WTC11 (cell line): ENCODE results near the gene NBEA. TPM values are rescaled to one million over a fixed set of nuclear protein-coding genes. Genes with fewer than 3 reads are reported as not detected.

Source experiments
- ATAC-seq: fragments of 200-7000 bp; cut with Tn5 transposase; 2 replicates; pipeline ENCODE4 v1.10.0; 2021; ENCODE audit warnings: mild to moderate bottlenecking, moderate library complexity
- CTCF ChIA-PET: fragments of 300-600 bp; sonication (Branson Sonifier 250); formaldehyde crosslinking; loops from one replicate; lab custom pipeline; 2021; ENCODE audit warnings: antibody characterized with exemption; lab: Charles Lee
- POLR2A ChIA-PET: fragments of 350-600 bp; sonication (Branson Sonifier 250); formaldehyde crosslinking; loops from one replicate; lab custom pipeline; 2021; ENCODE audit warnings: antibody characterized with exemption; lab: Charles Lee
- DNase-seq: peaks from one replicate; pipeline ENCODE4 v3.0.0; 2021; ENCODE audit warnings: low spot score
- H3K27ac Mint-ChIP-seq: 2 replicates; pipeline ENCODE4 v1.8.0; 2021; ENCODE audit warnings: mixed read lengths
- H3K27me3 Mint-ChIP-seq: 2 replicates; pipeline ENCODE4 v1.8.0; 2021; ENCODE audit warnings: low read depth, mild to moderate bottlenecking, moderate library complexity, mixed read lengths
- H3K36me3 Mint-ChIP-seq: 2 replicates; pipeline ENCODE4 v1.8.0; 2021; ENCODE audit warnings: mixed read lengths
- H3K4me1 Mint-ChIP-seq: 2 replicates; pipeline ENCODE4 v1.8.0; 2022; ENCODE audit warnings: mixed read lengths
- H3K4me3 Mint-ChIP-seq: 2 replicates; pipeline ENCODE4 v1.8.0; 2021; ENCODE audit warnings: mild to moderate bottlenecking, moderate library complexity, mixed read lengths
- H3K9me3 Mint-ChIP-seq: 2 replicates; pipeline ENCODE4 v1.8.0; 2021; ENCODE audit warnings: mixed read lengths
- CREB1 ChIP-seq: sonication (generic); formaldehyde crosslinking; IDR thresholded peaks from 2 replicates; pipeline ENCODE4 v1.8.0; 2023; ENCODE audit warnings: mild to moderate bottlenecking, missing genetic modification reagents
- ELF4 ChIP-seq: sonication (generic); formaldehyde crosslinking; IDR thresholded peaks from 2 replicates; pipeline ENCODE4 v1.8.1; 2022; ENCODE audit warnings: low read depth, mild to moderate bottlenecking, moderate library complexity, missing genetic modification reagents
- FOXJ3 ChIP-seq: sonication (generic); formaldehyde crosslinking; IDR thresholded peaks from 2 replicates; pipeline ENCODE4 v1.9.0; 2021; ENCODE audit warnings: missing genetic modification reagents, mild to moderate bottlenecking, borderline replicate concordance
- FOXK1 ChIP-seq: sonication (generic); formaldehyde crosslinking; IDR thresholded peaks from 2 replicates; pipeline ENCODE4 v1.8.0; 2022; ENCODE audit warnings: mild to moderate bottlenecking, moderate library complexity, missing genetic modification reagents
- GTF2I ChIP-seq: fragments of 250-450 bp; sonication (Bioruptor Pico); conservative IDR thresholded peaks from 2 replicates; pipeline ENCODE4 v1.4.0; 2021; ENCODE audit warnings: mild to moderate bottlenecking
- HMGA2 ChIP-seq: fragments of 250-450 bp; sonication (Bioruptor Pico); IDR thresholded peaks from 2 replicates; pipeline ENCODE4 v1.4.0; 2021; ENCODE audit warnings: mild to moderate bottlenecking, moderate library complexity
- MXD4 ChIP-seq: fragments of 250-450 bp; sonication (Bioruptor Pico); IDR thresholded peaks from 2 replicates; pipeline ENCODE4 v1.8.0; 2021; ENCODE audit warnings: mild to moderate bottlenecking, moderate library complexity, borderline replicate concordance
- NR2C2 ChIP-seq: sonication (generic); formaldehyde crosslinking; IDR thresholded peaks from 2 replicates; pipeline ENCODE4 v1.8.0; 2022; ENCODE audit warnings: mild to moderate bottlenecking, missing genetic modification reagents
- TCF7 ChIP-seq: sonication (generic); formaldehyde crosslinking; IDR thresholded peaks from 2 replicates; pipeline ENCODE4 v1.8.0; 2022; ENCODE audit warnings: mild to moderate bottlenecking, low read depth, missing genetic modification reagents, moderate library complexity
- USF1 ChIP-seq: sonication (generic); formaldehyde crosslinking; IDR thresholded peaks from 2 replicates; pipeline ENCODE4 v1.8.0; 2022; ENCODE audit warnings: mild to moderate bottlenecking, missing genetic modification reagents
- ZMAT4 ChIP-seq: fragments of 250-450 bp; sonication (Bioruptor Pico); IDR thresholded peaks from 2 replicates; pipeline ENCODE4 v1.9.0; 2021; ENCODE audit warnings: mild to moderate bottlenecking
- ZNF263 ChIP-seq: sonication (generic); formaldehyde crosslinking; IDR thresholded peaks from 2 replicates; pipeline ENCODE4 v1.8.1; 2022; ENCODE audit warnings: low read depth, mild to moderate bottlenecking, moderate library complexity, missing genetic modification reagents
- ZNF317 ChIP-seq: sonication (generic); formaldehyde crosslinking; IDR thresholded peaks from 2 replicates; pipeline ENCODE4 v1.8.1; 2023; ENCODE audit warnings: low read depth, mild to moderate bottlenecking, moderate library complexity, missing genetic modification reagents, borderline replicate concordance
- ZNF512 ChIP-seq: sonication (generic); formaldehyde crosslinking; IDR thresholded peaks from 2 replicates; pipeline ENCODE4 v1.8.1; 2022; ENCODE audit warnings: missing genetic modification reagents, borderline replicate concordance
- ZNF671 ChIP-seq: fragments of 250-450 bp; sonication (Bioruptor Pico); IDR thresholded peaks from 2 replicates; pipeline ENCODE4 v1.8.0; 2021; ENCODE audit warnings: mild to moderate bottlenecking
- total RNA-seq: library from RNA; stranded (reverse); gene quantifications from 3 replicates; pipeline ENCODE4 v1.2.3, GENCODE V29; 2021
- TF ChIP-seq, protein P1 (sequence below): sonication (generic); formaldehyde crosslinking; IDR thresholded peaks from 2 replicates; pipeline ENCODE4 v1.8.0; 2022; ENCODE audit warnings: missing genetic modification reagents
- TF ChIP-seq, protein P2 (sequence below): fragments of 250-450 bp; sonication (Bioruptor Pico); IDR thresholded peaks from 2 replicates; pipeline ENCODE4 v1.8.0; 2021; ENCODE audit warnings: mild to moderate bottlenecking
- TF ChIP-seq, protein P3 (sequence below): sonication (generic); formaldehyde crosslinking; IDR thresholded peaks from 2 replicates; pipeline ENCODE4 v1.8.1; 2023; ENCODE audit warnings: mild to moderate bottlenecking, missing genetic modification reagents, borderline replicate concordance
- TF ChIP-seq, protein P4 (sequence below): sonication (generic); formaldehyde crosslinking; IDR thresholded peaks from 2 replicates; pipeline ENCODE4 v1.8.0; 2022; ENCODE audit warnings: mild to moderate bottlenecking, missing genetic modification reagents

Gene NBEA
- total RNA-seq, 1 experiment from 2014 or later = 20.9 TPM

DNA sequence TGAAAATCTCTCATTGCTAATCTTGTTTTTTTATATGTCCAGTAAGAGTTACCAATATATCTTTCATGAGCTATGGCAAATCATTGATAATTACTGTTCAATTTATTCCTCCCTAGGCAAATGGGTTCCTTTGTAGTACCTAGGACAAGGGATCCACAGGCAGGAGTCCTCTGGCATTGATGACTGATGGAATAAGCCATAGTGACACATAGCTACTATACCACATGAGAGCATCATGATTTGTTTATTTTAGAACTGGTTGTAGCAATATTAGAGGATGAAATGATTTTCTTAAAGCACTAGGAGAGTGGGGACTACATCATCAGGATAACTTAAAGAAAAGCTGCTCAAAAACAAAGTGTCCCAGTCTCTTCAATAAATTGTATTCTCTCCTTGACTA, 556.2 kb downstream of the NBEA start:
- ChIA-PET POLR2A (no interaction called here), CTCF (no interaction called here)
- Mint-ChIP-seq H3K27ac (no peak overlapping the region), H3K9me3 (no peaks in the 10 kb centered on the region), H3K4me1 (peaks cover 5% of the 10 kb centered on the region; the same call in 1 of the 2 replicates), H3K36me3 (no peaks in the 10 kb centered on the region), H3K27me3 (no peaks in the 10 kb centered on the region), H3K4me3 (no peak overlapping the region)
- ATAC-seq = no peak
- DNase-seq = no peak
- TF ChIP-seq, protein P1, sequence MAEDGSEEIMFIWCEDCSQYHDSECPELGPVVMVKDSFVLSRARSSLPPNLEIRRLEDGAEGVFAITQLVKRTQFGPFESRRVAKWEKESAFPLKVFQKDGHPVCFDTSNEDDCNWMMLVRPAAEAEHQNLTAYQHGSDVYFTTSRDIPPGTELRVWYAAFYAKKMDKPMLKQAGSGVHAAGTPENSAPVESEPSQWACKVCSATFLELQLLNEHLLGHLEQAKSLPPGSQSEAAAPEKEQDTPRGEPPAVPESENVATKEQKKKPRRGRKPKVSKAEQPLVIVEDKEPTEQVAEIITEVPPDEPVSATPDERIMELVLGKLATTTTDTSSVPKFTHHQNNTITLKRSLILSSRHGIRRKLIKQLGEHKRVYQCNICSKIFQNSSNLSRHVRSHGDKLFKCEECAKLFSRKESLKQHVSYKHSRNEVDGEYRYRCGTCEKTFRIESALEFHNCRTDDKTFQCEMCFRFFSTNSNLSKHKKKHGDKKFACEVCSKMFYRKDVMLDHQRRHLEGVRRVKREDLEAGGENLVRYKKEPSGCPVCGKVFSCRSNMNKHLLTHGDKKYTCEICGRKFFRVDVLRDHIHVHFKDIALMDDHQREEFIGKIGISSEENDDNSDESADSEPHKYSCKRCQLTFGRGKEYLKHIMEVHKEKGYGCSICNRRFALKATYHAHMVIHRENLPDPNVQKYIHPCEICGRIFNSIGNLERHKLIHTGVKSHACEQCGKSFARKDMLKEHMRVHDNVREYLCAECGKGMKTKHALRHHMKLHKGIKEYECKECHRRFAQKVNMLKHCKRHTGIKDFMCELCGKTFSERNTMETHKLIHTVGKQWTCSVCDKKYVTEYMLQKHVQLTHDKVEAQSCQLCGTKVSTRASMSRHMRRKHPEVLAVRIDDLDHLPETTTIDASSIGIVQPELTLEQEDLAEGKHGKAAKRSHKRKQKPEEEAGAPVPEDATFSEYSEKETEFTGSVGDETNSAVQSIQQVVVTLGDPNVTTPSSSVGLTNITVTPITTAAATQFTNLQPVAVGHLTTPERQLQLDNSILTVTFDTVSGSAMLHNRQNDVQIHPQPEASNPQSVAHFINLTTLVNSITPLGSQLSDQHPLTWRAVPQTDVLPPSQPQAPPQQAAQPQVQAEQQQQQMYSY (CRISPR knock-in tag) = no peak
- no peak for TF ChIP-seq CREB1 (CRISPR knock-in tag)
- TF ChIP-seq ZNF512 (CRISPR knock-in tag) = no peak
- TF ChIP-seq USF1 = no peak
- TF ChIP-seq HMGA2 (CRISPR knock-in tag) = no peak
- TF ChIP-seq, protein P2, sequence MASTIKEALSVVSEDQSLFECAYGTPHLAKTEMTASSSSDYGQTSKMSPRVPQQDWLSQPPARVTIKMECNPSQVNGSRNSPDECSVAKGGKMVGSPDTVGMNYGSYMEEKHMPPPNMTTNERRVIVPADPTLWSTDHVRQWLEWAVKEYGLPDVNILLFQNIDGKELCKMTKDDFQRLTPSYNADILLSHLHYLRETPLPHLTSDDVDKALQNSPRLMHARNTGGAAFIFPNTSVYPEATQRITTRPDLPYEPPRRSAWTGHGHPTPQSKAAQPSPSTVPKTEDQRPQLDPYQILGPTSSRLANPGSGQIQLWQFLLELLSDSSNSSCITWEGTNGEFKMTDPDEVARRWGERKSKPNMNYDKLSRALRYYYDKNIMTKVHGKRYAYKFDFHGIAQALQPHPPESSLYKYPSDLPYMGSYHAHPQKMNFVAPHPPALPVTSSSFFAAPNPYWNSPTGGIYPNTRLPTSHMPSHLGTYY = no peak
- TF ChIP-seq NR2C2 (CRISPR knock-in tag) = no peak
- TF ChIP-seq ZNF263 = no peak
- no peak for TF ChIP-seq ELF4 (CRISPR knock-in tag)
- no peak for TF ChIP-seq ZMAT4 (CRISPR knock-in tag)
- no peak for TF ChIP-seq FOXK1 (CRISPR knock-in tag)
- no peak for TF ChIP-seq ZNF317 (CRISPR knock-in tag)
- no peak for TF ChIP-seq MXD4 (CRISPR knock-in tag)
- TF ChIP-seq FOXJ3 (CRISPR knock-in tag) = no peak
- no peak for TF ChIP-seq ZNF671 (CRISPR knock-in tag)
- TF ChIP-seq GTF2I (CRISPR knock-in tag) = no peak
- no peak for TF ChIP-seq TCF7 (CRISPR knock-in tag)
- TF ChIP-seq, protein P3, sequence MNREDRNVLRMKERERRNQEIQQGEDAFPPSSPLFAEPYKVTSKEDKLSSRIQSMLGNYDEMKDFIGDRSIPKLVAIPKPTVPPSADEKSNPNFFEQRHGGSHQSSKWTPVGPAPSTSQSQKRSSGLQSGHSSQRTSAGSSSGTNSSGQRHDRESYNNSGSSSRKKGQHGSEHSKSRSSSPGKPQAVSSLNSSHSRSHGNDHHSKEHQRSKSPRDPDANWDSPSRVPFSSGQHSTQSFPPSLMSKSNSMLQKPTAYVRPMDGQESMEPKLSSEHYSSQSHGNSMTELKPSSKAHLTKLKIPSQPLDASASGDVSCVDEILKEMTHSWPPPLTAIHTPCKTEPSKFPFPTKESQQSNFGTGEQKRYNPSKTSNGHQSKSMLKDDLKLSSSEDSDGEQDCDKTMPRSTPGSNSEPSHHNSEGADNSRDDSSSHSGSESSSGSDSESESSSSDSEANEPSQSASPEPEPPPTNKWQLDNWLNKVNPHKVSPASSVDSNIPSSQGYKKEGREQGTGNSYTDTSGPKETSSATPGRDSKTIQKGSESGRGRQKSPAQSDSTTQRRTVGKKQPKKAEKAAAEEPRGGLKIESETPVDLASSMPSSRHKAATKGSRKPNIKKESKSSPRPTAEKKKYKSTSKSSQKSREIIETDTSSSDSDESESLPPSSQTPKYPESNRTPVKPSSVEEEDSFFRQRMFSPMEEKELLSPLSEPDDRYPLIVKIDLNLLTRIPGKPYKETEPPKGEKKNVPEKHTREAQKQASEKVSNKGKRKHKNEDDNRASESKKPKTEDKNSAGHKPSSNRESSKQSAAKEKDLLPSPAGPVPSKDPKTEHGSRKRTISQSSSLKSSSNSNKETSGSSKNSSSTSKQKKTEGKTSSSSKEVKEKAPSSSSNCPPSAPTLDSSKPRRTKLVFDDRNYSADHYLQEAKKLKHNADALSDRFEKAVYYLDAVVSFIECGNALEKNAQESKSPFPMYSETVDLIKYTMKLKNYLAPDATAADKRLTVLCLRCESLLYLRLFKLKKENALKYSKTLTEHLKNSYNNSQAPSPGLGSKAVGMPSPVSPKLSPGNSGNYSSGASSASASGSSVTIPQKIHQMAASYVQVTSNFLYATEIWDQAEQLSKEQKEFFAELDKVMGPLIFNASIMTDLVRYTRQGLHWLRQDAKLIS (CRISPR knock-in tag) = no peak
- TF ChIP-seq, protein P4, sequence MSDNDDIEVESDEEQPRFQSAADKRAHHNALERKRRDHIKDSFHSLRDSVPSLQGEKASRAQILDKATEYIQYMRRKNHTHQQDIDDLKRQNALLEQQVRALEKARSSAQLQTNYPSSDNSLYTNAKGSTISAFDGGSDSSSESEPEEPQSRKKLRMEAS (CRISPR knock-in tag) = no peak
